MM.1S (cell line): ENCODE measurements around the gene DENND5A.
"Not testable (repeated sequence)": the region's sequence is repeated elsewhere in the genome, so short reads cannot be mapped to it uniquely, and the experiment has no call there.

Experiments
- DNase-seq: peaks from one replicate; pipeline ENCODE4 v3.0.0-alpha.2; 2015
- H2AFZ ChIP-seq: fragments of 300-600 bp; sonication (generic); 2 replicates; pipeline ENCODE4 v1.6.0; 2016; ENCODE audit warnings: antibody characterized with exemption, low read length
- H3F3A ChIP-seq: fragments of 300-600 bp; sonication (generic); 2 replicates; pipeline ENCODE4 v1.6.1; 2016; ENCODE audit warnings: mild to moderate bottlenecking, antibody characterized with exemption, low read length, moderate library complexity, mixed read lengths; ENCODE audit not compliant: insufficient read depth
- H3K27ac ChIP-seq: fragments of 300-600 bp; sonication (generic); 2 replicates; pipeline ENCODE4 v1.5.1; 2016; ENCODE audit warnings: mild to moderate bottlenecking, low read length
- H3K27me3 ChIP-seq: fragments of 300-600 bp; sonication (generic); replicated peaks from 2 replicates; pipeline ENCODE4 v1.6.0; 2016; ENCODE audit warnings: low read length; ENCODE audit not compliant: insufficient read depth
- H3K36me3 ChIP-seq: fragments of 300-600 bp; sonication (generic); replicated peaks from 2 replicates; pipeline ENCODE4 v1.6.1; 2016; ENCODE audit warnings: mild to moderate bottlenecking, low read length, mixed read lengths; ENCODE audit not compliant: insufficient read depth
- H3K4me1 ChIP-seq: fragments of 300-600 bp; sonication (generic); 2 replicates; pipeline ENCODE4 v1.6.1; 2016; ENCODE audit warnings: low read length, mixed read lengths
- H3K4me2 ChIP-seq: fragments of 300-600 bp; sonication (generic); 2 replicates; pipeline ENCODE4 v1.6.0; 2016; ENCODE audit warnings: low read depth, low read length
- H3K4me3 ChIP-seq: fragments of 300-600 bp; sonication (generic); 2 replicates; pipeline ENCODE4 v1.5.1; 2016; ENCODE audit warnings: low read length, mixed read lengths
- H3K79me2 ChIP-seq: fragments of 300-600 bp; sonication (generic); 2 replicates; pipeline ENCODE4 v1.6.1; 2016; ENCODE audit warnings: mixed run types, low read length, mixed read lengths
- H3K9ac ChIP-seq: fragments of 300-600 bp; sonication (generic); 2 replicates; pipeline ENCODE4 v1.6.1; 2016; ENCODE audit warnings: low read length, mixed read lengths
- H3K9me2 ChIP-seq: fragments of 300-600 bp; sonication (generic); replicated peaks from 2 replicates; pipeline ENCODE4 v1.6.1; 2016; ENCODE audit warnings: mild to moderate bottlenecking, low read length, mixed read lengths; ENCODE audit not compliant: insufficient read depth
- H3K9me3 ChIP-seq: fragments of 300-600 bp; sonication (generic); replicated peaks from 2 replicates; pipeline ENCODE4 v1.6.1; 2016; ENCODE audit warnings: mild to moderate bottlenecking, low read length, mixed read lengths; ENCODE audit not compliant: insufficient read depth
- H4K20me1 ChIP-seq: fragments of 300-600 bp; sonication (generic); 2 replicates; pipeline ENCODE4 v1.6.1; 2016; ENCODE audit warnings: mild to moderate bottlenecking, low read length, moderate library complexity, mixed read lengths; ENCODE audit not compliant: insufficient read depth
- EZH2 ChIP-seq: fragments of 300-600 bp; sonication (generic); optimal IDR thresholded peaks from 2 replicates; pipeline ENCODE3; 2017; ENCODE audit warnings: low read depth, mild to moderate bottlenecking, antibody characterized with exemption, low read length, mixed read lengths
- EZH2phosphoT487 ChIP-seq: fragments of 300-600 bp; sonication (generic); IDR thresholded peaks from 2 replicates; pipeline ENCODE4 v1.6.1; 2018; ENCODE audit warnings: antibody characterized with exemption, low read length
- TF ChIP-seq, protein P1 (sequence below): fragments of 300-600 bp; sonication (generic); IDR thresholded peaks from 2 replicates; pipeline ENCODE4 v1.5.1; 2016; ENCODE audit warnings: antibody characterized with exemption, low read length, mixed read lengths

DENND5A gene

DNA sequence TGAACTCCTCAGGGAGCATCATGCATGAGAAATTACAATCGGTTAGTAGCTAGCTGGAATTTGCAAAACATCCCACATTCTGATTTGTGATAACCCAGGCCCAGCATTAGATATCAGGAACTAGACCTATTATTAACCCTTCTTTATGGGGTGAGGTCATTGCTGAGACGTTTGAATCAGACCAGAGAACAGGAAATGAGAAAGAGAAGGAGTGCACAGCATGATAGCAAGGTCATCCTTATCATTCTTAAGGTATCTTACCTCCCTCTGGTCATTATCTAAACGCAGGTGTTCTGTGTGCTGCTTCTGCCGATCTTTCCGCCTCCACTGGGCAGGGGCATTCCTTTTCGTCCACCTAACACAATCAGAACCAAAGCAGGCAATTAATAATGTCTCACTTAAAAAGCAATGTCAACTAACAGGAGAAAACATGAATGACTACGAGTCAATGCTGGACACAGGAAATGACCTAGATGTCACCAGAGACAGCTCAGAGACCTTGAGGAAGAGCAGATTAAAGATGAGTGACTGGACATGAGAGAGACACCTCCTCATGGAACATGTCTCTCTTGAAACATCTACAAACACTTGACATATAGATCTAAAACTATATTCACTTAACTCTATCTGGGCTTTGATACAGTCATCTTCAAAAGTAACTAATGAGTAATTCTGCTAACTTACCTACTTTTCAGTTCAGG is 95.4 kb downstream of the DENND5A start:
- DNase-seq: no peak
- Histone ChIP-seq H2AFZ (no peak overlapping the region), H3K27me3 (no peaks in the 10 kb centered on the region), H3K4me2 (no peak overlapping the region), H3K4me1 (peaks cover 5% of the 10 kb centered on the region), H3K79me2 (no peaks in the 10 kb centered on the region), H3K27ac (no peak overlapping the region), H4K20me1 (no peaks in the 10 kb centered on the region), H3K9ac (no peak overlapping the region), H3F3A (no peaks in the 10 kb centered on the region), H3K9me3 (no peaks in the 10 kb centered on the region), H3K9me2 (no peaks in the 10 kb centered on the region), H3K4me3 (no peak overlapping the region), H3K36me3 (no peaks in the 10 kb centered on the region)
- TF ChIP-seq, protein P1, sequence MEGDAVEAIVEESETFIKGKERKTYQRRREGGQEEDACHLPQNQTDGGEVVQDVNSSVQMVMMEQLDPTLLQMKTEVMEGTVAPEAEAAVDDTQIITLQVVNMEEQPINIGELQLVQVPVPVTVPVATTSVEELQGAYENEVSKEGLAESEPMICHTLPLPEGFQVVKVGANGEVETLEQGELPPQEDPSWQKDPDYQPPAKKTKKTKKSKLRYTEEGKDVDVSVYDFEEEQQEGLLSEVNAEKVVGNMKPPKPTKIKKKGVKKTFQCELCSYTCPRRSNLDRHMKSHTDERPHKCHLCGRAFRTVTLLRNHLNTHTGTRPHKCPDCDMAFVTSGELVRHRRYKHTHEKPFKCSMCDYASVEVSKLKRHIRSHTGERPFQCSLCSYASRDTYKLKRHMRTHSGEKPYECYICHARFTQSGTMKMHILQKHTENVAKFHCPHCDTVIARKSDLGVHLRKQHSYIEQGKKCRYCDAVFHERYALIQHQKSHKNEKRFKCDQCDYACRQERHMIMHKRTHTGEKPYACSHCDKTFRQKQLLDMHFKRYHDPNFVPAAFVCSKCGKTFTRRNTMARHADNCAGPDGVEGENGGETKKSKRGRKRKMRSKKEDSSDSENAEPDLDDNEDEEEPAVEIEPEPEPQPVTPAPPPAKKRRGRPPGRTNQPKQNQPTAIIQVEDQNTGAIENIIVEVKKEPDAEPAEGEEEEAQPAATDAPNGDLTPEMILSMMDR: no peak
- no peak for TF ChIP-seq EZH2
- TF ChIP-seq EZH2phosphoT487: no peak

- not testable (repeated sequence) for DNase-seq
Measured at GRCh38 chr11:9161991-9162390, 103.2 kb downstream of the DENND5A start.

DNA sequence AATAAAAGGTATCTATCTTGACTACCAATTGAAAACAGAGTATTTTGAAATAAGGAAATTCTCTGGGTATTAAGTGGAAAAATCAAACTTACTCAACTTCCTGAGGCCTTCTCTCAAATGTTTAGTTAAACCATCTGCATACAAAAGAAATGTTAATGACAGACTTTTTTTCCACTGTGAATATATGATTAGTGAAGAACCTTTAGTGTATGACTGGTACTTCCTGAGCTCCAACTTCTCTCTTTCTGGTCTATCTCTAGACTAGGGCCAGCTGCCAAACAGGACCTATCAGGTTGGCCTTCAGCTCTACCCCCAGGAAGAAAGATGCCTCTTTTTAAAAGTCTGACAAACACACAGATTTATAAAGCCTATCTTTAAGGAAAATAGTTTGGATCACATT is 105.0 kb downstream of the DENND5A start:
- no peak for TF ChIP-seq EZH2
- no peak for TF ChIP-seq EZH2phosphoT487
- TF ChIP-seq, protein P1: no peak
- no peaks in the 10 kb centered on the region for H3K27me3 ChIP-seq
- no peak overlapping the region for H3K4me3 ChIP-seq
- no peak overlapping the region for H3K9ac ChIP-seq
- no peaks in the 10 kb centered on the region for H4K20me1 ChIP-seq
- no peak overlapping the region for H3K27ac ChIP-seq
- no peaks in the 10 kb centered on the region for H3K9me2 ChIP-seq
- H3K4me2 ChIP-seq: no peak overlapping the region
- H3K36me3 ChIP-seq: no peaks in the 10 kb centered on the region
- H3K4me1 ChIP-seq: no peaks in the 10 kb centered on the region
- no peaks in the 10 kb centered on the region for H3K79me2 ChIP-seq
- H3K9me3 ChIP-seq: no peaks in the 10 kb centered on the region
- no peak for DNase-seq
- H2AFZ ChIP-seq: no peak overlapping the region
- no peaks in the 10 kb centered on the region for H3F3A ChIP-seq

More at GRCh38 chr11:9161991-9162390, 103.2 kb downstream of the DENND5A start:
- not testable (repeated sequence) for H4K20me1 ChIP-seq, H3K9me3 ChIP-seq, H3K79me2 ChIP-seq, H3K36me3 ChIP-seq, H3K9ac ChIP-seq, H3K4me1 ChIP-seq, H3F3A ChIP-seq, H3K4me3 ChIP-seq, H3K9me2 ChIP-seq, H2AFZ ChIP-seq, H3K27me3 ChIP-seq, H3K27ac ChIP-seq, H3K4me2 ChIP-seq

GRCh38 chr11:9158898-9159391 is 106.2 kb downstream of the DENND5A start:
- Histone ChIP-seq H3K4me3 (no peak overlapping the region), H3K4me2 (no peak overlapping the region), H3K4me1 (no peaks in the 10 kb centered on the region), H3K27ac (no peak overlapping the region), H3F3A (no peaks in the 10 kb centered on the region), H3K9me2 (no peaks in the 10 kb centered on the region), H3K36me3 (no peaks in the 10 kb centered on the region), H3K9me3 (no peaks in the 10 kb centered on the region), H2AFZ (no peak overlapping the region), H4K20me1 (no peaks in the 10 kb centered on the region), H3K79me2 (no peaks in the 10 kb centered on the region), H3K9ac (no peak overlapping the region), H3K27me3 (no peaks in the 10 kb centered on the region)
- TF ChIP-seq EZH2phosphoT487 (no peak), EZH2 (no peak)
- TF ChIP-seq, protein P1: no peak
- DNase-seq: no peak
